GM10248 (cell line): ENCODE measurements around the gene AMMECR1L.

ENCODE experiments used
- CTCF ChIA-PET: fragments of 300-600 bp; sonication (Branson Sonifier 250); formaldehyde crosslinking; extraction: SDS; loops from one replicate; lab custom pipeline; 2021; ENCODE audit warnings: antibody characterized with exemption; lab: Yijun Ruan, JAX
- POLR2A ChIA-PET: fragments of 350-650 bp; sonication (Branson Sonifier 250); formaldehyde crosslinking; extraction: SDS; loops from one replicate; lab custom pipeline; 2020; ENCODE audit warnings: antibody characterized with exemption; lab: Yijun Ruan, JAX
- DNase-seq: peaks from one replicate; pipeline ENCODE4 v3.0.0; 2012; ENCODE audit errors: extremely low spot score
- CTCF ChIP-seq: IDR thresholded peaks from 2 replicates; pipeline ENCODE4 v1.5.1; 2012; ENCODE audit warnings: mild to moderate bottlenecking, low read depth; ENCODE audit errors: extremely low read depth, missing control alignments, control extremely low read depth

The AMMECR1L gene

GRCh38 chr2:127885780-127886592 lies at the start of gene AMMECR1L:
Gene AMMECR1L (minus strand): TSS chr2:127885956. CDS start chr2:127874234, 11,722 bp downstream.
- DNase-seq = peak; percentile 57
- POLR2A ChIA-PET = interaction anchor here (0.6 kb wide), 1 partner anchor 428 kb away, joined by 6 read pairs; no protein-coding TSS in a partner anchor

GRCh38 chr2:127935337-127935736 lies 49.6 kb upstream of the AMMECR1L start:
- ChIA-PET POLR2A (no interaction called here), CTCF (interaction anchor here (1.6 kb wide), 1 partner anchor 10 kb away, joined by 3 read pairs; no protein-coding TSS in a partner anchor)
- no peak for DNase-seq
- no peak for TF ChIP-seq CTCF

More at GRCh38 chr2:127885780-127886592, at the start of gene AMMECR1L:
- CTCF ChIA-PET = interaction anchor here (1.1 kb wide), 1 partner anchor 295 kb away, joined by 3 read pairs; no protein-coding TSS in a partner anchor

- ChIA-PET POLR2A (no interaction called here), CTCF (no interaction called here)
- DNase-seq = no peak
- no peak for TF ChIP-seq CTCF
Observed at GRCh38 chr2:127932199-127932876, 46.6 kb upstream of the AMMECR1L start.

GRCh38 chr2:127929449-127929848 lies 43.7 kb upstream of the AMMECR1L start:
- TF ChIP-seq CTCF = no peak
- ChIA-PET POLR2A (no interaction called here), CTCF (no interaction called here)
- DNase-seq = no peak

DNA sequence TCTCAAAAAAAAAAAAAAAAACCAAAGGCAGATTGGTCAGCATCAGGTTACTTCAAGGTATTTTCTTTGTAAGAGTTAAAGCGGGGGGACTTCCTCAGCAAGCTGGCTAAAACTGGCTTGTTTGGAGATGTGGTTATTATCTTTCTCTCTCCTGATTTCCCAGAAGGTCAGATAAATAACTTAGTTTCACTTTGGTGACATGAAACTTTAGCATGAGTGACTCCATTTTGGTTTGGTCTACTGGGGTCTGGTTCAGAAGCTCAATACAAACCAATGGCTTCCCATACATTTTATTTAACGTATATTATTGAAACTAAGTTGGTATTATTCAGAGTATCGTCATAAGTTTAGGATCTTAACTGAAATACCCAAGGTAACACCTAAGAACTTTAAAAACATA lies 41.6 kb upstream of the AMMECR1L start:
- TF ChIP-seq CTCF = no peak
- CTCF ChIA-PET = no interaction called here
- DNase-seq = no peak
- POLR2A ChIA-PET = no interaction called here

DNA sequence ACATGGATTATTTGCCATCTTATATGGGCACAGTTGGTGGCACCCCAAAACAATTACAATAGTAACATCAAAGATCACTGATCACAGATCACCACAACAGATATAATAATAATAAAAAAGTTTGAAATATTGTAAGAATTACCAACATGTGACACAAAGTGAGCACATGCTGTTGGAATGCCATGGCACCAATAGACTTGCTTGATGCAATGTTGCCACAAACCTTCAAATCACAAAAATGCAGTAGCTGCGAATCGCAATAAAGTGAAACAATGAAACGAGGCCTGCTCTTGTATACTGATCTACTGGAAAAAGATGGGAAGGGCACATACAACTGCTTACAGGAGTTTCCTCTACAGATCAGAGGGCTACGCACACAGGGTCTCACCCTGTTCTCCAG lies 32.2 kb upstream of the AMMECR1L start:
- no peak for TF ChIP-seq CTCF
- no peak for DNase-seq
- ChIA-PET CTCF (no interaction called here), POLR2A (no interaction called here)
